GM10266 (cell line): ENCODE results near the gene ACSS3.

Experiments used
- DNase-seq: peaks from one replicate; pipeline ENCODE4 v3.0.0; 2012; ENCODE audit errors: extremely low spot score
- TF ChIP-seq, protein P1 (sequence below): IDR thresholded peaks from 2 replicates; pipeline ENCODE4 v1.5.1; 2012; ENCODE audit warnings: mild to moderate bottlenecking, low read depth; ENCODE audit not compliant: control insufficient read depth, insufficient read depth; ENCODE audit errors: missing control alignments

Gene ACSS3

DNA sequence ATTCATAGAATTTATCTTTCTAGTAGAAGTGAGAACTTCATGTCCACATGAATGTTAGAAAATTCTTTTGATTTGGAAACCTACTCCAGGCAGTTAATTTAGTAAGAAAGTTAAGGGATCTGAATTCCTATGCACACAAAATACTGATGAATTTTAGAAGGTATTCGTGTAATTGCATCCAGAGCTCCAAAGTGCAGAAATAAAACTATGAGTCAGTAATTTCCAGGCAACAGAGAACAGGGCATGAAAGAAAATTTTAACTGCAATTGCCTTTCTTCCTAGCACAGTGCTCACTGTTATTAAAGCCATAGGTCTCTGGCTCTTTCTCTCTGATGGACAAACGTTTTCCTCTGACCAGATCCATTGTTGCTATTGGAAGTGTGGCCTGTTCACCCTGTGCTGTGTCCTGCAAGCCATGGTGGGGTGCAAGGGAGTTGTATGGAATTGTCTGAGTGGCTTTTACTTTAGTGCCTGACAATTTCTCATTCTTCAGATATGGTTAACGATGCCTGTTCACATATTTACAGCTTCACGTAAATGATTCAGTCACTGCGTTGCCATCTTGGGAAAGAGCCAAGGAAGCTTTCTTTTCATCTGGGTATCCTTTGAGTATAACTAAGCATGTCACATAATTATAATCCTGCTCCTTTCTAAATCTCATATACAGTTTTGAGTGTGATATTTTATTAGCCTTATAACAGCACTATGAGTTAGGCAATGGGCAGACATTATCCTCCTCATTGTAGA lies 145.1 kb downstream of the ACSS3 start:
- TF ChIP-seq, protein P1, sequence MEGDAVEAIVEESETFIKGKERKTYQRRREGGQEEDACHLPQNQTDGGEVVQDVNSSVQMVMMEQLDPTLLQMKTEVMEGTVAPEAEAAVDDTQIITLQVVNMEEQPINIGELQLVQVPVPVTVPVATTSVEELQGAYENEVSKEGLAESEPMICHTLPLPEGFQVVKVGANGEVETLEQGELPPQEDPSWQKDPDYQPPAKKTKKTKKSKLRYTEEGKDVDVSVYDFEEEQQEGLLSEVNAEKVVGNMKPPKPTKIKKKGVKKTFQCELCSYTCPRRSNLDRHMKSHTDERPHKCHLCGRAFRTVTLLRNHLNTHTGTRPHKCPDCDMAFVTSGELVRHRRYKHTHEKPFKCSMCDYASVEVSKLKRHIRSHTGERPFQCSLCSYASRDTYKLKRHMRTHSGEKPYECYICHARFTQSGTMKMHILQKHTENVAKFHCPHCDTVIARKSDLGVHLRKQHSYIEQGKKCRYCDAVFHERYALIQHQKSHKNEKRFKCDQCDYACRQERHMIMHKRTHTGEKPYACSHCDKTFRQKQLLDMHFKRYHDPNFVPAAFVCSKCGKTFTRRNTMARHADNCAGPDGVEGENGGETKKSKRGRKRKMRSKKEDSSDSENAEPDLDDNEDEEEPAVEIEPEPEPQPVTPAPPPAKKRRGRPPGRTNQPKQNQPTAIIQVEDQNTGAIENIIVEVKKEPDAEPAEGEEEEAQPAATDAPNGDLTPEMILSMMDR, result no peak
- DNase-seq, result no peak

DNA sequence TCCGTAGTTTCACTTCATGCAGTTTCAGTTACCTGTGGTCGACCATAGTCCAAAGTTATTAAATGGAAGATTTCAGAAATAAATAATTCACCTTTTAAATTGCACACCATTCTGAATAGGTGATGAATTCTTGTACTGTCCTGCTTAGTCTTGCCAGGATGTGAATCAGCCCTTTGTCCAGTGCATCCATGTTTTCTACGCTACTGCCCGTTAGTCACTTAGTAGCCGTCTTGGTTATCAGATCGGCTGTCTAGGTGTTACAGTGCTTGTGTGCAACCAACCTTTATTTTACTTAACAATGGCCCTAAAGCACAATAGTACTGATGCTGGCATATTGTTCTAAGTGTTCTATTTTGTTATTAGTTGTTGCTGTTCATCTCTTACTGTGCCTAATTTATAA lies 146.7 kb downstream of the ACSS3 start:
- TF ChIP-seq, protein P1, result no peak
- no peak for DNase-seq

DNA sequence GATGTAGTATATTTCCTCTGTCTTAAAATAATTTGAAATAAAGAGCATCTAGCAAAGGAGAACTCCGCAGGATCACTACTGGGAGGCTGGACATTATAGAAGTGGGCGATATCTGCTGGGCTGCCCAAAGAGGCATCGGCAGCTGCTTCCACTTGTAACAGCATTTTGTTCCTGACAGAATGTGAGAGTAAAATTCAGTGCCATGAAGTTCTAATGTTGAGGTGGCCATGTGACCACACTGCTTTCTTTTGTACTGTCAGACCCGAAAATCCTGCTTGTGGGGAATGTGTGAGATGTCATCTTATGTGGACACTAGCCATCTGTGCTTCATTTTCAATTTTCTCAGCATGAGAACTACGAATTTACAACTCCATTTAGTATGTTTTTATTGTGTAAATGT lies 151.9 kb downstream of the ACSS3 start:
- TF ChIP-seq, protein P1, result no peak
- DNase-seq, result no peak

DNA sequence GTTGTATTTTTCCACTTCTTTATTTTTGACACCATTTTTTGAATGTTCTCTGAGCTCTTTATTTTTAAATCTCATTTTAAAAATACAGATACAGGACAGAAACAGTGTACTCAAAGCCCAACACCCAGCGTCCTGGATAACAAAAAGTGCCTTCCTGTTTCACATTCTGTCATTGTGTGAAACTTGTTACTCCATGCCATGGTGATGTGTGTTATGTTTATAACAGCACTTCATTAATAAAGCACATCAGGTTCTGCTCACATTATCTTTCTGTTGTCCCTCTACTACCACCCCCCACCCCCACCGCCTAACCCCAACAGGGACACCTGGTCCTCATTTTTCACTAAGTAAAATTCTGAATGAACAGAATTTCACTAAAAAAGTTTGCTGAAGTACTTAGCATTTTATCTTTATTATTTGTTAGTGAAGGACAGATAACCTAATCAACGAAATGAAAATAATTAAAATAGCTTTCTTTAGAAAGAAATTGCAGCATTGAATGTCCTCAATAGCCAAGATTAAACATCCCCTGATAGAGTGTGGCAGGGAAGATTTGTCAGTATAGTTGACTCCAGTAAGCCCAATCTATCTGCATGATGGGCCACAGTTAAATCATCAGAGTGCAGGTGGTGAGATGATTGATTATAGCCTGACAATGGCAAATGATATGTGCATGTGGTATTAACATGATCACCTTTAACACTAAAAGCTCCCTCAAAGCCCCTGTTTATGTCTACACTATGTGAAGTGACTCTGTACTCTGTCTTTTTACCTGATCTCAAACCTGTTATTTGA lies 153.9 kb downstream of the ACSS3 start:
- DNase-seq, result no peak

DNA sequence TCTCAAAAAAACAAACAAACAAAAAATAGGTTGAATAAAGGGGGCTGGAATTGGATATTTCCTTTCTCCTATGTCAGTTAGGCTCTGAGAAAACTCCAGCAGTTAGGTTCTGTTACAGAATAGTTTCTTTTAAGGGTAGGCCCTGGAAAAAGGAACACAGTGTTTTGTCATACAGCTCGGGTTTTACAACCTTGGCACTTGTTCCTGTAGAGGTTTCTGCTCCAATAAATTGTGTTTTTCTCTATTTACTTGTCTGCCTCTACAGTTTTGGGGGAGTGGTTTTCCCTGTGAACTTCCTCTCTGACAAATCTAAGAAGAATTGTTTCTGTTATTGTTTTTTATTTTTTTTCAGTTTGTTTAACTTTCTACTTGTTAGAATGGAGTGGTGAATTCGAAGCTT lies 167.6 kb downstream of the ACSS3 start:
- no peak for DNase-seq
- TF ChIP-seq, protein P1, result no peak

More for the DNA sequence above, 153.9 kb downstream of the ACSS3 start:
- TF ChIP-seq, protein P1, result no peak

DNA sequence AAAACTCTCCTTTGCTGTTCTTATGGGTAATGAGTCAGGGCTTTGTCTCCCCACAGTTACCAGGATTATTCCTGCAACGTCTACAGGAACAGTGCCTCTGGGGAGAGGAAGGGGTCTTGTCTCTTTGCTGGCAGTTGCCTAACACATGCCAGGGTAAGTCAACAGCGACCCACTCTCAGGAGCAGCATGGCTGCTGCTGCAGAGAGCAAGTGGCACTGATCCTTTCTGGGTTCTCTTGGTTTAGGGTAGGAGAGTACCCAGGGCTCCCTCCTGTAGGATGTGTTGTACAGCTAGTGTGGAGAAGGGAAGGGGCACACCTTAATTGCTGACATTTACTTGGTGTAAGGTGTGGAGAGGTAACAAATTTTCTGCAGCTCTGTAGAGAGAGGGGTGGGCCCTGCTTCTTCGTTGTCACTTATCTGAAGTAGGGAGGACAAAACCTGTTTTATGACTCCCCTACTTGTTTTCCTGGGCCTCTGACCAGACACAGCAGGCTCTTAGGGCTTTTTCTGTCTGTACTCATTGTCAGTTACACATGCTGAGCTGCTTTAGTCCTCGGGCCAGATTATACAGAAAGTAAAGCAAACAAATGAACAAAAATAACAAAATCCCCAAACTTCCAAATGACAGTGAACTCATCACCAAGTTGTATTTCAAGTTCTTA lies 168.2 kb downstream of the ACSS3 start:
- TF ChIP-seq, protein P1, result no peak
- DNase-seq, result no peak
